AML-193 (cell line): ENCODE data around the gene CNTNAP4.

ENCODE experiments used
- DNase-seq, 2 experiments: peaks; one replicate each; lab custom pipeline; 2025; lab: John Stamatoyannopoulos, UW

The CNTNAP4 gene

GRCh38 chr16:76490036-76490639, 212.9 kb downstream of the CNTNAP4 start:
- DNase-seq = no peak

- DNase-seq = no peak
Observed at GRCh38 chr16:76500006-76500405, 222.8 kb downstream of the CNTNAP4 start.

- no peak for DNase-seq
Observed at GRCh38 chr16:76502063-76502462, 224.9 kb downstream of the CNTNAP4 start.

GRCh38 chr16:76502555-76502954, 225.4 kb downstream of the CNTNAP4 start:
- no peak for DNase-seq

- no peak for DNase-seq
Observed at GRCh38 chr16:76503091-76503490, 225.9 kb downstream of the CNTNAP4 start.

DNA sequence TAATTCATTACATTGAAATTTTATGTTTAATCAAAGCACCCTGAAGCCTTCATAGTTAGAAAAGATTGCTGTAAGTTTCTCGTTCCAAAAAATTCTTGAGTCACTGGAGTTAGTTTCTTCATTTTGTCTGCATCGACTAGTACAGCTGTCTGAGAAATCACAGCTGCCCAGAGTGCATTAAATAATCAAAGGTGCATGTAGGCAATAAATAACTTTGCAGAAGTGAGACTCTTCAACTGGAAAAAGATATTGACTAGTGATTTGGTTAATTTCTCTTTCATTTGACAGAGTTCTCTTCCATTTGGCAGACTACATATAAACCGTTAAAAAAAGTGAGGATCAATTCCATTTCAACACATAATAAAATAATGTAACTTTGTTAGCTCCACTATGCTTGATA, 234.0 kb downstream of the CNTNAP4 start:
- DNase-seq = no peak

DNA sequence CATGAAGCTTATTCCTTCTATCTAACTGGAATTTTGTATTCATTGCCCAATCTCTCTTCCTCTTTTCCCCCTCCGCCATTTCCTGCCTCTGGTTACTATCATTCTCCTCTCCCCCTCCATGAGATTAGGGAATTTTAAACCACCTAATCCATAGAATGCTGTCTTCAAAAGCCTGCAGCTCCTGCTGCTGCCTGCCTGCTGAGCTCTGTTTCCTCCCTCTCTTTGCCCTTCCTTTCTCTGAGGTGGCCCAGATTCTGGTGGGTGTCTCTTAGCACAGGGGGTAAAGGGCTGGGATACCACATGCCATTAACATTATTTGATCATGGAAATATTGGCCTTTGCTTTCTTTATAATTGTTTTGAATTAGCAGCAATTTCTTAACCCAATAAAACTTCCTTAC, 241.6 kb downstream of the CNTNAP4 start:
- DNase-seq = no peak

DNA sequence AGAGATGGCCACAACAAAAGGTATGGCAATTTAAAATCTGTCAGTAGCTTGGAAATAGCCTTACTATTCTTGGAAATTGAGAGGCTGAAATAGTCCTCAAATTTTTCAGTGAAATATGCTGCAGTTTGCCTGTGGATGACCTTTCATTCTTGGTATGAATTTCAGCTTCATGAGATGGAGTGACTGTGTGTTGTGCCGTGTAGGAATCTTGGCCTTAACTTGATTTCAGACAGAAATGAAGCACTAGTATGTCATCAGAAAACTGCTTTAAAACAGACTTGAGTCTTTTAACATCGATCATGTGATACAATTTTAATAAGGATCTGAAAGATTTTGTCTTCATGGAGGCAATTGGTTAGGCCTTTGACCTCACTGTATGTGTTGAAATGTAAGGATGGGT, 247.2 kb downstream of the CNTNAP4 start:
- DNase-seq = no peak

DNA sequence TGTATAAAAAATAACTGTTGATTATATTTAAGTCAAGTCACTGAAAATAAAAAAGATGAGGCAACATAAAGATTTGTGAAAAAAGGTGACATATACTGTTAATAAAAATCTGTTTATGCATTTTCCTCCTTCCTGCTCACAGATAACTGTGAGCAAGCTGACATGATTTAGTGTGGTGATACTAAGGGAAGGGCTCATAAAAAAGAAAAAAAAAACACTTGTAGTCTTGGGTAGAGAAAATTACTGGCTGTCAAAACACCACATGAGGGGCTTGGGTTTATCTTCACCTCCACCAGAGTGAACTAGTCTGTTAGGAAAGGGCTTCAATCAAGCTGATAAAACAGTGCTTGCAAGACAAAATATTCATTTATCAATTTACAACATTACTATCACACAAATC, 247.6 kb downstream of the CNTNAP4 start:
- DNase-seq = no peak

DNA sequence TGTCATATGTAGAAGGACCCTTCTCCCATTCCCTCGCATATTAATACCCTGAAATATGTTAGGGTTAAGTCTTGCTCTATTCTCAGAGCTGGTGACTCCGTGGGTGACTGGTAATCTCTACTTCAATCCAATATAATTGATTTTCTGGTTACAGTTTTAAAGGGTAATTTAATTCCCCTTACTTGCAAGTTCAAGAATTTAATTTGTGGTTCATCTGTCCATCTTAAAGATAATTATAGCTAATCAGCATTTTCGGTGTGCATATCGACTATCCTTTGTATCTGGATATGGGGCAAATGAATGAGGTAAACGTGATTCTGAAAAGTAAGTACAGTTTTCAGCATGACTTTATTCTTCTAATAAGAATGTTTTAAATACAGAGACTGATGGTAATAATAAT, 250.0 kb downstream of the CNTNAP4 start:
- no peak for DNase-seq

- no peak for DNase-seq
Observed at GRCh38 chr16:76529120-76529519, 251.9 kb downstream of the CNTNAP4 start.

- DNase-seq = no peak
Observed at GRCh38 chr16:76531236-76531635, 254.0 kb downstream of the CNTNAP4 start.

DNA sequence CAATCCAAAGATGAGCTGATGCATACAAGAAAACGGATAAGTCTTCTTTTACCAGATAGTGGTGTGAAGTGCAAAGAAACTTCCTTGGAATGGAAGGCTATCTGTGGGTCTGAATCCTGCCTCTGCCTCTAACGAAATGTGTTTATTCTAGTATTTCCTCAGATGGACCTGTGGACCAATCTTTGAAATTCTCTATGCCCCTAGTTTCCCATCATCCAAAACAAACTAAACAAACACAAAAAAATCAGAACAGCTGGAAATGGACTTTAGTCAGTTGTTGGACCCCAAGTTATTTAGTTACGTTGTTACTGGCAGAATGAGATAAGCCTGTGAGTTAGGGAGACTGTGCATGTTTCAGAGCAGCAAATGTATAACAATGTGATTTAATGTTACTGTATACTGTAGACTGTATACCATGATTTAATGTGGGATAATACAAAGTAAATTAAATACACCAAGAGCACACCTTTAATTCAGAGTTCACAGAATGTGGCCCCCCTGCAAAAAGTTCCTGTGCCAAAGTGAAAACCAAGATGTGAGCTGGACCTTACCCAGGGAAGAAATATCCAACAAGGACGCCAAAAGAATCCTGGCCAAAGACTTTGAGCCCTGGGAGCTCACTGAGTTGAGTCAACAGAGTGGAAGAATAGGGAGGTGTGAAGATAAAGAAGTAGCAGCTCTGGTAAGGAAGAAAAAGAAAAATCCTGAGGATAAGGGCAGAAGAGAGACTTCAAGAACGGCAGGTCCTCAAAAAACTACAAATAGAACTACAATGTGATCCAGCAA, 255.2 kb downstream of the CNTNAP4 start:
- no peak for DNase-seq

DNA sequence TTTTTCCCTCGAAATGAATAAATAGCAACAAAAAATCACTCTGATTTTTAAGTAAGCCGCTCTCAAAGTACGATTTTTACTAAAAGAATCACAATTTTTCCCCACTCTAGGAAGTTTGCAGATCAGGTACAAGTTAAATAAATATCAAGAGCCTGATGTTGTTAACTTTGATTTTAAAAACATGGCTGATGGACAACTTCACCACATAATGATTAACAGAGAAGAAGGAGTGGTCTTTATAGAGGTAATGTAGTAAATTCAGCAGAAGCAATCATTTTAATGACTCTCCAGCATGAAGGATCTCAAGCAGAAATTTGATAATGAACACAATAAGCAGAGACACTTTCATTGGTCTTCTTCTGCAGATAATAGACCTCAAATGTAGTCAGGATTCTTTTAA, 262.4 kb downstream of the CNTNAP4 start:
- DNase-seq = no peak

- DNase-seq = no peak
Observed at GRCh38 chr16:76541070-76541469, 263.9 kb downstream of the CNTNAP4 start.

DNA sequence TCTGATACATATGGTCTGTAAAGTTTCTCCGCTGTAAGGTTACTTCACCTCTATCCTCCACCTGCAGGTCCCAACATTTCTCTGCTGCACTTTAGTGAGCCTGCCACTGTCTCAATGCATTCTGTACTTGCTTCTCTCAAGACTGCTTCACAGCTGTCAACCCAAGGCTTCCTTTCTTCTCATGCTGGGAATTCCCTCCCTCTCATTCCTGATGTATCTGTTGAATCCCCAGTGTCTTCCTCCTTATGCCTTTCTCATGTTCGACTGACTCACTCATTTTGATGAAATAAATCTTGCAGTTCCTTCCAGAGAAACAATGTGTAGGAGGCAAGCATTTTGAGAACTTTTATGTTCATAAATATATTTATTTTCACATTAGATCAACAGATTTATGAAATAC, 288.3 kb downstream of the CNTNAP4 start:
- DNase-seq = no peak

- DNase-seq = no peak
Observed at GRCh38 chr16:76571755-76572154, 294.6 kb downstream of the CNTNAP4 start.

GRCh38 chr16:76573281-76573680, 296.1 kb downstream of the CNTNAP4 start:
- DNase-seq = no peak

- DNase-seq = no peak
Observed at GRCh38 chr16:76574651-76575050, 297.4 kb downstream of the CNTNAP4 start.

DNA sequence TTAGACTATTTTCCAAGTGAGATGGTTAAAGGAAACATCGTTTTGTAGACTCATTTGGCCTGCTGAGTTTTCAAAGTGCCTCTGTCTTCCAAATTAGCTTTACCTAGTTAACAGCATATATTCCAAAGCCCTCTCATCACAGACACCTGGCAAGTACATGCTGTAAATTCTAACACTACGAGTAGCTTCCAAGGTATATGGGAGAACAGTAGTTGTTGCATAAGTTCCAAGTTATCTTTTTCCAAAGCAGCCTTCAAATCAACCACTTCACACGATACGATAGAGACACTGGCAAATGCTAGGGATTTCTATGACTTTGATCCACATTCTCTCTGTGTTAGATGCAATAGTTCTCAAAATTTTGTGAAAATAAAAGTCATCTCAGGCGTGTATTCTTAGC, 299.3 kb downstream of the CNTNAP4 start:
- no peak for DNase-seq

- DNase-seq = no peak
Observed at GRCh38 chr16:76577003-76577402, 299.8 kb downstream of the CNTNAP4 start.

- DNase-seq = no peak
Observed at GRCh38 chr16:76579277-76579922, 302.2 kb downstream of the CNTNAP4 start.

GRCh38 chr16:76583466-76583865, 306.3 kb downstream of the CNTNAP4 start:
- no peak for DNase-seq
